Loucy (cell line): ENCODE data around the gene CCDC149.

Experiments used
- EZH2phosphoT487 ChIP-seq: fragments of 200-600 bp; IDR thresholded peaks from 2 replicates; pipeline ENCODE4 v1.6.1; 2018; ENCODE audit warnings: antibody characterized with exemption, mild to moderate bottlenecking, moderate library complexity, borderline replicate concordance
- TF ChIP-seq, protein P1 (sequence below): fragments of 200-600 bp; sonication (generic); conservative IDR thresholded peaks from 2 replicates; pipeline ENCODE4 v1.5.1; 2014; ENCODE audit warnings: mild to moderate bottlenecking, antibody characterized with exemption, low read length

DNA sequence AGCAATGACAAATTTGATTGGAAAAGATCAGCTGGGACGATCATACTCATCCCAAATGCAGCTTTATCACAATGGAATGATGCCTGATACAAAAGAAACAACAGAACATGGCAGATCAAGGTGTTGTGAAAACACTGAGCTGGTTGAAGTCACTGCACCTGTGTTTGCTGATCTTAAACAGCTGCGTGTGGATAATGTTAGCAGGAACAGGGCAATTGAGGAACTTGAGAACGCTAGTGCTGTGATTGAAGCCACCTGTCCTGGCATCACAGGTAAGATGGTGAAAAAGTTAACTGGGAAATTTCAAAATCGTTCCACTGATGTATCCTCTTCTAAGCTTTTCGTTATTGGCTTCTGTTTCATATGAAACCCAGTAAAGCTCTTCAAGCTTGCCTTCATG lies 144.8 kb downstream of the CCDC149 start:
- TF ChIP-seq EZH2phosphoT487: no peak
- TF ChIP-seq, protein P1, sequence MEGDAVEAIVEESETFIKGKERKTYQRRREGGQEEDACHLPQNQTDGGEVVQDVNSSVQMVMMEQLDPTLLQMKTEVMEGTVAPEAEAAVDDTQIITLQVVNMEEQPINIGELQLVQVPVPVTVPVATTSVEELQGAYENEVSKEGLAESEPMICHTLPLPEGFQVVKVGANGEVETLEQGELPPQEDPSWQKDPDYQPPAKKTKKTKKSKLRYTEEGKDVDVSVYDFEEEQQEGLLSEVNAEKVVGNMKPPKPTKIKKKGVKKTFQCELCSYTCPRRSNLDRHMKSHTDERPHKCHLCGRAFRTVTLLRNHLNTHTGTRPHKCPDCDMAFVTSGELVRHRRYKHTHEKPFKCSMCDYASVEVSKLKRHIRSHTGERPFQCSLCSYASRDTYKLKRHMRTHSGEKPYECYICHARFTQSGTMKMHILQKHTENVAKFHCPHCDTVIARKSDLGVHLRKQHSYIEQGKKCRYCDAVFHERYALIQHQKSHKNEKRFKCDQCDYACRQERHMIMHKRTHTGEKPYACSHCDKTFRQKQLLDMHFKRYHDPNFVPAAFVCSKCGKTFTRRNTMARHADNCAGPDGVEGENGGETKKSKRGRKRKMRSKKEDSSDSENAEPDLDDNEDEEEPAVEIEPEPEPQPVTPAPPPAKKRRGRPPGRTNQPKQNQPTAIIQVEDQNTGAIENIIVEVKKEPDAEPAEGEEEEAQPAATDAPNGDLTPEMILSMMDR: no peak
